ENCODE results near the gene P2RX2. TPM values are rescaled to one million over a fixed set of nuclear protein-coding genes. Genes with fewer than 3 reads are reported as not detected.

Gene P2RX2
- total RNA-seq, 5 donors from 2014 or later (not counting 1 experiment from before 2014, with no cell fraction given), result not detected

DNA sequence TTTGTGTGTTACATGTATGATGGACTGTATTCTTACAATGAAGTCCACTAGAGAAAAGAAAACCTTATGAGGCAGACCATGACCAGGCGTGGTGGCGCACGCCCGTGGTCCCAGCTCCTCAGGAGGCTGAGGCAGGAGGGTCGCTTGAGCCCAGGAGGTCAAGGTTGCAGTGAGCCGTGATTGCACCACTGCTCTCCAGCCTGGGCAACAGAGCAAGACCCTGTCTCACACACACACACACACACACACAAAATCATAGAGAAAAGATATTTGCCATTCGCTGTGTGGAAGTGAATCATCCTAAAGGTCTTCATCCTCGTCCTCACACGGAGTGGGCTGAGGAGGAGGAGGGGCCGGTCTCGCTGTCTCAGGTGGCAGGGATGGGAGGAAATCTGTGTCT lies 40.5 kb upstream of the P2RX2 start:
- H3K4me3 Mint-ChIP-seq, result no peak overlapping the region
- no peak overlapping the region for H3K27ac Mint-ChIP-seq
- Histone ChIP-seq H3K27ac (ENCODE audit: low read length) (no peak overlapping the region), H3K9me3 (no peaks in the 10 kb centered on the region), H3K4me3 (ENCODE audit: control insufficient read depth in 1 of 2, extremely low read depth in 1 of 2, low read length in 1 of 2) (no peak overlapping the region), H3K4me1 (ENCODE audit: control insufficient read depth in 1 of 2, extremely low read depth in 1 of 2, insufficient read depth in 2 of 2, low read length in 2 of 2) (no peaks in the 10 kb centered on the region), H3K36me3 (ENCODE audit: control insufficient read depth in 2 of 2, extremely low read depth in 1 of 2, insufficient read depth in 1 of 2, low read length in 1 of 2) (peaks cover 21 to 40% of the 10 kb centered on the region in 2 donors), H3K27me3 (replicated peaks in 1 of 2; ENCODE audit: control insufficient read depth in 2 of 2, extremely low read depth in 1 of 2, insufficient read depth in 2 of 2, low read length in 1 of 2) (no peaks in the 10 kb centered on the region)
- H3K4me1 Mint-ChIP-seq, result no peaks in the 10 kb centered on the region
- WGBS (ENCODE audit: insufficient coverage), result 93% methylated on average over 6 of the region's 11 CpGs
- ATAC-seq (replicated peaks in 1 of 4), result no peak
- H3K27me3 Mint-ChIP-seq, result no peaks in the 10 kb centered on the region
- POLR2A ChIA-PET, result no interaction called here
- no peaks in the 10 kb centered on the region for H3K9me3 Mint-ChIP-seq
- CTCF ChIA-PET, result no interaction called here
- no peak for DNase-seq
- H3K36me3 Mint-ChIP-seq, result peaks cover 11% of the 10 kb centered on the region

- ChIA-PET POLR2A (no interaction called here), CTCF (no interaction called here)
- no peaks in the 10 kb centered on the region for H3K9me3 Mint-ChIP-seq
- WGBS (ENCODE audit: insufficient coverage), result 89% methylated on average over 5 of the region's 11 CpGs
- no peak overlapping the region for H3K4me3 ChIP-seq (ENCODE audit: control insufficient read depth in 1 of 2, extremely low read depth in 1 of 2, low read length in 1 of 2)
- H3K9me3 ChIP-seq, result no peaks in the 10 kb centered on the region
- peaks cover 19 to 36% of the 10 kb centered on the region in 2 donors for H3K36me3 ChIP-seq (ENCODE audit: control insufficient read depth in 2 of 2, extremely low read depth in 1 of 2, insufficient read depth in 1 of 2, low read length in 1 of 2)
- no peak overlapping the region for H3K27ac ChIP-seq (ENCODE audit: low read length)
- DNase-seq (no peak), ATAC-seq (replicated peaks in 1 of 4) (no peak)
- no peak overlapping the region for H3K27ac Mint-ChIP-seq
- H3K27me3 Mint-ChIP-seq, result no peaks in the 10 kb centered on the region
- H3K4me1 Mint-ChIP-seq, result no peaks in the 10 kb centered on the region
- no peaks in the 10 kb centered on the region for H3K27me3 ChIP-seq (replicated peaks in 1 of 2; ENCODE audit: control insufficient read depth in 2 of 2, extremely low read depth in 1 of 2, insufficient read depth in 2 of 2, low read length in 1 of 2)
- peaks cover 13% of the 10 kb centered on the region for H3K36me3 Mint-ChIP-seq
- no peak overlapping the region for H3K4me3 Mint-ChIP-seq
- H3K4me1 ChIP-seq (ENCODE audit: control insufficient read depth in 1 of 2, extremely low read depth in 1 of 2, insufficient read depth in 2 of 2, low read length in 2 of 2), result no peaks in the 10 kb centered on the region
Observed at GRCh38 chr12:132578826-132579225, 39.8 kb upstream of the P2RX2 start.

- no peaks in the 10 kb centered on the region for H3K27me3 Mint-ChIP-seq
- POLR2A ChIA-PET, result no interaction called here
- H3K9me3 Mint-ChIP-seq, result no peaks in the 10 kb centered on the region
- CTCF ChIA-PET, result no interaction called here
- no peaks in the 10 kb centered on the region for H3K9me3 ChIP-seq
- no peaks in the 10 kb centered on the region for H3K4me1 ChIP-seq (ENCODE audit: control insufficient read depth in 1 of 2, extremely low read depth in 1 of 2, insufficient read depth in 2 of 2, low read length in 2 of 2)
- WGBS (ENCODE audit: insufficient coverage), result 90% methylated on average over 5 of the region's 12 CpGs
- H3K4me3 ChIP-seq (ENCODE audit: control insufficient read depth in 1 of 2, extremely low read depth in 1 of 2, low read length in 1 of 2), result no peak overlapping the region
- ATAC-seq (replicated peaks in 1 of 4), result no peak
- no peak overlapping the region for H3K27ac ChIP-seq (ENCODE audit: low read length)
- peaks cover 16% of the 10 kb centered on the region for H3K36me3 Mint-ChIP-seq
- H3K27me3 ChIP-seq (replicated peaks in 1 of 2; ENCODE audit: control insufficient read depth in 2 of 2, extremely low read depth in 1 of 2, insufficient read depth in 2 of 2, low read length in 1 of 2), result no peaks in the 10 kb centered on the region
- no peak for DNase-seq
- H3K4me3 Mint-ChIP-seq, result no peak overlapping the region
- H3K4me1 Mint-ChIP-seq, result no peaks in the 10 kb centered on the region
- peaks cover 12 to 31% of the 10 kb centered on the region in 2 donors for H3K36me3 ChIP-seq (ENCODE audit: control insufficient read depth in 2 of 2, extremely low read depth in 1 of 2, insufficient read depth in 1 of 2, low read length in 1 of 2)
- no peak overlapping the region for H3K27ac Mint-ChIP-seq
Observed at GRCh38 chr12:132579744-132580143, 38.8 kb upstream of the P2RX2 start.

DNA sequence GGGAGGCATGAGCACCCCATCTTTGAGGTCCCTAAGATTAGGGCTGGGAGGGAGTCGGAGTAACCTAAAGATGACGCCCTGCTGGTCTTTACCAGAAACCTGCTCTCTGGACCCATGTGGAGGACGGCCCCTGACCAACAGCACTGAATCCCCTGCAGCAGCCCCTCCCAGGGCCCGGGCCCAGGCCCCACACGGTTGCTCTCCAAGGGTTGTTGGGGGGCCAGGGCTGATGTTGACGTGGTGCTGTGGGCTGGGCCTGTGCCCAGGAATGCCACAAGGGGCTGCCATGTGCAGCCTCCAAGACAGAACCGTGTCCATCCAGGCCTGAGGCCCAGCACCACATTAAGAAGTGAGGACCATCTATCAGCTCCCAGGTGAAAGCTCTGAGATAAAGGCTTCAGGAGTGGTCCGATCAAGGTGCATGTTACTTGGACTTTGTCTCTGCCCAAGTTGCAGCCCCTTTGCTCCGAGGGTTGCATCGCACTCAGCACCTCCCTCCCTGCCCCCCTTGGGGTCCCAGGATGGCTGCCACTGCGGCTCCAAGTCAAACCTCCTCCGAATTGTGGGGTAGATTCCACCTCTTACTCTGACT lies 37.8 kb upstream of the P2RX2 start:
- Histone ChIP-seq H3K27me3 (replicated peaks in 1 of 2; ENCODE audit: control insufficient read depth in 2 of 2, extremely low read depth in 1 of 2, insufficient read depth in 2 of 2, low read length in 1 of 2) (no peaks in the 10 kb centered on the region), H3K27ac (ENCODE audit: low read length) (no peak overlapping the region), H3K4me3 (ENCODE audit: control insufficient read depth in 1 of 2, extremely low read depth in 1 of 2, low read length in 1 of 2) (no peak overlapping the region), H3K36me3 (ENCODE audit: control insufficient read depth in 2 of 2, extremely low read depth in 1 of 2, insufficient read depth in 1 of 2, low read length in 1 of 2) (peaks cover 12 to 30% of the 10 kb centered on the region in 2 donors), H3K9me3 (no peaks in the 10 kb centered on the region), H3K4me1 (ENCODE audit: control insufficient read depth in 1 of 2, extremely low read depth in 1 of 2, insufficient read depth in 2 of 2, low read length in 2 of 2) (no peaks in the 10 kb centered on the region)
- H3K36me3 Mint-ChIP-seq, result peaks cover 16% of the 10 kb centered on the region
- ATAC-seq (replicated peaks in 1 of 4), result no peak
- no peak overlapping the region for H3K27ac Mint-ChIP-seq
- no peaks in the 10 kb centered on the region for H3K27me3 Mint-ChIP-seq
- 95% methylated on average over 9 of the region's 12 CpGs for WGBS (ENCODE audit: insufficient coverage)
- DNase-seq, result no peak
- no peak overlapping the region for H3K4me3 Mint-ChIP-seq
- ChIA-PET CTCF (no interaction called here), POLR2A (no interaction called here)
- H3K4me1 Mint-ChIP-seq, result no peaks in the 10 kb centered on the region
- H3K9me3 Mint-ChIP-seq, result no peaks in the 10 kb centered on the region

- Mint-ChIP-seq H3K4me3 (no peak overlapping the region), H3K36me3 (peaks cover 16% of the 10 kb centered on the region), H3K4me1 (no peaks in the 10 kb centered on the region), H3K27me3 (no peaks in the 10 kb centered on the region), H3K9me3 (no peaks in the 10 kb centered on the region), H3K27ac (no peak overlapping the region)
- 91% methylated on average over 15 of the region's 17 CpGs for WGBS (ENCODE audit: insufficient coverage)
- ATAC-seq (replicated peaks in 1 of 4), result no peak
- CTCF ChIA-PET, result no interaction called here
- H3K9me3 ChIP-seq, result no peaks in the 10 kb centered on the region
- no peak overlapping the region for H3K27ac ChIP-seq (ENCODE audit: low read length)
- no peaks in the 10 kb centered on the region for H3K4me1 ChIP-seq (ENCODE audit: control insufficient read depth in 1 of 2, extremely low read depth in 1 of 2, insufficient read depth in 2 of 2, low read length in 2 of 2)
- POLR2A ChIA-PET, result no interaction called here
- H3K27me3 ChIP-seq (replicated peaks in 1 of 2; ENCODE audit: control insufficient read depth in 2 of 2, extremely low read depth in 1 of 2, insufficient read depth in 2 of 2, low read length in 1 of 2), result no peaks in the 10 kb centered on the region
- no peak for DNase-seq
- no peak overlapping the region for H3K4me3 ChIP-seq (ENCODE audit: control insufficient read depth in 1 of 2, extremely low read depth in 1 of 2, low read length in 1 of 2)
- peaks cover 12 to 28% of the 10 kb centered on the region in 2 donors for H3K36me3 ChIP-seq (ENCODE audit: control insufficient read depth in 2 of 2, extremely low read depth in 1 of 2, insufficient read depth in 1 of 2, low read length in 1 of 2)
Observed at GRCh38 chr12:132581348-132582057, 37.1 kb upstream of the P2RX2 start.

GRCh38 chr12:132582058-132582420 lies 36.5 kb upstream of the P2RX2 start:
- CTCF ChIA-PET, result no interaction called here
- Histone ChIP-seq H3K9me3 (no peaks in the 10 kb centered on the region), H3K4me3 (ENCODE audit: control insufficient read depth in 1 of 2, extremely low read depth in 1 of 2, low read length in 1 of 2) (no peak overlapping the region), H3K27me3 (replicated peaks in 1 of 2; ENCODE audit: control insufficient read depth in 2 of 2, extremely low read depth in 1 of 2, insufficient read depth in 2 of 2, low read length in 1 of 2) (no peaks in the 10 kb centered on the region), H3K4me1 (ENCODE audit: control insufficient read depth in 1 of 2, extremely low read depth in 1 of 2, insufficient read depth in 2 of 2, low read length in 2 of 2) (no peaks in the 10 kb centered on the region), H3K27ac (ENCODE audit: low read length) (no peak overlapping the region), H3K36me3 (ENCODE audit: control insufficient read depth in 2 of 2, extremely low read depth in 1 of 2, insufficient read depth in 1 of 2, low read length in 1 of 2) (peaks cover 12 to 23% of the 10 kb centered on the region in 2 donors)
- H3K36me3 Mint-ChIP-seq, result peaks cover 16% of the 10 kb centered on the region
- POLR2A ChIA-PET, result no interaction called here
- H3K9me3 Mint-ChIP-seq, result no peaks in the 10 kb centered on the region
- H3K27me3 Mint-ChIP-seq, result no peaks in the 10 kb centered on the region
- ATAC-seq (replicated peaks in 1 of 4) (no peak), DNase-seq (no peak)
- H3K4me1 Mint-ChIP-seq, result no peaks in the 10 kb centered on the region
- 97% methylated on average over 18 of the region's 24 CpGs for WGBS (ENCODE audit: insufficient coverage)
- H3K27ac Mint-ChIP-seq, result no peak overlapping the region
- no peak overlapping the region for H3K4me3 Mint-ChIP-seq
